ENCODE data around the gene CDA. TPM values are rescaled to one million over a fixed set of nuclear protein-coding genes. Genes with fewer than 3 reads are reported as not detected.

CDA gene
- total RNA-seq, 4 donors from 2014 or later = 9.7 to 53.7 (median 45.9) TPM

- TF ChIP-seq, protein P1, sequence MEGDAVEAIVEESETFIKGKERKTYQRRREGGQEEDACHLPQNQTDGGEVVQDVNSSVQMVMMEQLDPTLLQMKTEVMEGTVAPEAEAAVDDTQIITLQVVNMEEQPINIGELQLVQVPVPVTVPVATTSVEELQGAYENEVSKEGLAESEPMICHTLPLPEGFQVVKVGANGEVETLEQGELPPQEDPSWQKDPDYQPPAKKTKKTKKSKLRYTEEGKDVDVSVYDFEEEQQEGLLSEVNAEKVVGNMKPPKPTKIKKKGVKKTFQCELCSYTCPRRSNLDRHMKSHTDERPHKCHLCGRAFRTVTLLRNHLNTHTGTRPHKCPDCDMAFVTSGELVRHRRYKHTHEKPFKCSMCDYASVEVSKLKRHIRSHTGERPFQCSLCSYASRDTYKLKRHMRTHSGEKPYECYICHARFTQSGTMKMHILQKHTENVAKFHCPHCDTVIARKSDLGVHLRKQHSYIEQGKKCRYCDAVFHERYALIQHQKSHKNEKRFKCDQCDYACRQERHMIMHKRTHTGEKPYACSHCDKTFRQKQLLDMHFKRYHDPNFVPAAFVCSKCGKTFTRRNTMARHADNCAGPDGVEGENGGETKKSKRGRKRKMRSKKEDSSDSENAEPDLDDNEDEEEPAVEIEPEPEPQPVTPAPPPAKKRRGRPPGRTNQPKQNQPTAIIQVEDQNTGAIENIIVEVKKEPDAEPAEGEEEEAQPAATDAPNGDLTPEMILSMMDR (IDR thresholded peaks at IDR 0.05) = no peak
- no peak for TF ChIP-seq POLR2A (IDR thresholded peaks at IDR 0.05)
- 61 to 63% methylated on average over 6 to 7 of the region's 10 CpGs for WGBS, 2 donors
- intact Hi-C loops (cut with DNase I) = loop anchor here (10.0 kb wide), 1 partner anchor 59 kb away; the partner anchor contains the start of gene PINK1
- Histone ChIP-seq H3K9me3 (peaks cover 0 to 3% (median 0%) of the 10 kb centered on the region in 3 donors), H3K27ac (no peak overlapping the region), H3K4me1 (no peaks in the 10 kb centered on the region), H3K36me3 (no peaks in the 10 kb centered on the region), H3K4me3 (no peak overlapping the region), H3K27me3 (peaks cover 0 to 40% (median 0%) of the 10 kb centered on the region in 4 donors)
- no peak for DNase-seq
Observed at GRCh38 chr1:20575541-20576336, 13.2 kb upstream of the CDA start.

- TF ChIP-seq, protein P1 (IDR thresholded peaks at IDR 0.05) = no peak
- Histone ChIP-seq H3K4me1 (no peaks in the 10 kb centered on the region), H3K4me3 (no peak overlapping the region), H3K27ac (no peak overlapping the region), H3K36me3 (no peaks in the 10 kb centered on the region), H3K9me3 (no peaks in the 10 kb centered on the region), H3K27me3 (peaks cover 0 to 23% (median 0%) of the 10 kb centered on the region in 4 donors)
- no peak for DNase-seq
- 73 to 81% methylated on average over 3 of the region's 3 CpGs for WGBS, 2 donors
- intact Hi-C loops (cut with DNase I) = loop anchor here (10.0 kb wide), 1 partner anchor 57 kb away; the partner anchor contains the start of gene PINK1
Observed at GRCh38 chr1:20578062-20578461, 10.8 kb upstream of the CDA start.

DNA sequence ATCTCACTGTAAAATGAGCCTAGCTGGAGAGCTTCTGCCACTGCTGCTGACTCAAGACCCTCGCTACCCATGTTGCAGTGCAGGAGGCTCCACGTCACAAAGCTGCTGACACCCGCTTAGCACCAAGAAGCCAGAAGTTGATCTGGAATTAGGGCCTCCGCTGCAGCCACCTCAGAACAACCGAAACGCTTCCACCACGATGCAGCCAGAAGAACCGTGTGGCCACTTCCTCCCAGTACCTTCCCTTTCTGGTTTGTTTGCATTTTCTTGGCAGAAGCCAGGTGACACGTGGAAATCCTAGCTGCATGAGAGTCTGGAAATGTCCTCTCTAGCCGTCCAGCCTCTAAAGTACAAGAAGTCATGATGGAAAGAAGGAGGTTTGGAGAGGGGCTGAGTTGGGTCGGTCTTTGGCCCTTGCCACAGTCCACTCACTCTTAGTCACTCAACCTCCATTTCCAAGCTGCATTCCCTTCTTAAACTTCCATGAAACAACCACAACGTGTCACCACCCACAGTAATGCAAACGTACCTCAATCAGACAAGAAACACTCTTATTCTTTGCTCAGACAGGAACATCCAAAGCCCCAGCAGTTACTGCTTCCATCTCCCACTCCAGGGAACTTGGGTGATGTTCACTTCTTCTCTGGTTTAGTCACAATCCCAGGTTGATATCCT is 10.0 kb upstream of the CDA start:
- no peak overlapping the region for H3K4me3 ChIP-seq
- WGBS, 2 donors = 65 to 67% methylated on average over 12 to 13 of the region's 13 CpGs
- no peak for TF ChIP-seq POLR2A (IDR thresholded peaks at IDR 0.05)
- TF ChIP-seq, protein P1 (IDR thresholded peaks at IDR 0.05) = no peak
- H3K36me3 ChIP-seq = no peaks in the 10 kb centered on the region
- intact Hi-C loops (cut with DNase I) = loop anchor here (10.0 kb wide), 1 partner anchor 56 kb away; the partner anchor contains the start of gene PINK1
- H3K4me1 ChIP-seq = no peaks in the 10 kb centered on the region
- no peak overlapping the region for H3K27ac ChIP-seq
- DNase-seq = no peak
- H3K9me3 ChIP-seq = no peaks in the 10 kb centered on the region
- H3K27me3 ChIP-seq = peaks cover 0 to 16% (median 0%) of the 10 kb centered on the region in 4 donors

DNA sequence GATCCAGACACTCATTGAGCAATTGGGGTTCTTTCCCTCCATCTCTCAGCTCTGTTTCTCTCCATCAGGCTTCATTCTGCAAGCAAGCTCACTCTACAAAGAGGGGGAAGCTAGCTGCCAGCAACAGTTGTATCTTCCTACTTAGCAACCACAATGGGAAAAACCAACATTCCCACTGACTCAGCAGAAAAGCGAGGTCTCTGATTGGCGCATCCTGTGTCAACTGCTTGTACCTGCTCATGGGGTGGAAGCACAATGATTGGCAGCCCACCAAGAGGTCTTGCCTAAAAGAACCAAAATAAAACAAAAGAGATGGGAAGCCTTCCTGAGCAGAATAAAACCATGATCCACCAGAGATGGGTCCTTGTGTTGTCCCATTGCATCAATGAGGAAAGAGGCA is 4.0 kb upstream of the CDA start:
- intact Hi-C loops (cut with DNase I) = no loop called here

More for the DNA sequence above, 4.0 kb upstream of the CDA start:
- H3K4me3 ChIP-seq = no peak overlapping the region
- DNase-seq = no peak
- H3K36me3 ChIP-seq = no peaks in the 10 kb centered on the region
- H3K4me1 ChIP-seq = peaks cover 10 to 18% (median 12%) of the 10 kb centered on the region in 3 donors
- no peak overlapping the region for H3K27ac ChIP-seq
- peaks cover 0 to 4% (median 0%) of the 10 kb centered on the region in 3 donors for H3K9me3 ChIP-seq
- 21 to 42% methylated on average over 2 of the region's 2 CpGs for WGBS, 2 donors
- H3K27me3 ChIP-seq = peaks cover 0 to 34% (median 5%) of the 10 kb centered on the region in 4 donors
- TF ChIP-seq, protein P1 (IDR thresholded peaks at IDR 0.05) = no peak
- TF ChIP-seq POLR2A (IDR thresholded peaks at IDR 0.05) = no peak
